HepG2 (cell line): ENCODE results near the gene SDC1. TPM values are rescaled to one million over a fixed set of nuclear protein-coding genes. Genes with fewer than 3 reads are reported as not detected.

Experiments
- CREB1 ChIP-seq, 2 experiments: fragments of 450-650 bp in 1 of 2; IDR thresholded peaks; 2 replicates each; pipeline ENCODE4 v1.6.1; 2016 to 2017; ENCODE audit warnings: control low read depth in 1 of 2, mild to moderate bottlenecking in 1 of 2, missing compliant biosample characterization in 1 of 2, missing genetic modification characterization in 1 of 2
- CREM ChIP-seq, 2 experiments: sonication (generic) in 1 of 2; formaldehyde crosslinking in 1 of 2; IDR thresholded peaks; 2 replicates each; pipeline versions ENCODE4 v1.4.0 to v1.6.1; 2016 to 2020; ENCODE audit warnings: antibody characterized with exemption in 1 of 2, mild to moderate bottlenecking in 1 of 2, missing genetic modification reagents in 1 of 2
- FOXP1 ChIP-seq, 2 experiments: fragments of 450-650 bp in 1 of 2; IDR thresholded peaks; 2 replicates each; pipeline ENCODE4 v1.6.1; 2017 to 2018; ENCODE audit warnings: antibody characterized with exemption in 1 of 2
- GMEB1 ChIP-seq: sonication (generic); formaldehyde crosslinking; IDR thresholded peaks from 2 replicates; pipeline ENCODE4 v1.5.1; 2020; ENCODE audit warnings: missing genetic modification reagents, mild to moderate bottlenecking, borderline replicate concordance
- MIER2 ChIP-seq: IDR thresholded peaks from 2 replicates; pipeline ENCODE4 v1.6.1; 2016; ENCODE audit warnings: missing biosample characterization, missing genetic modification reagents
- NR0B2 ChIP-seq: sonication (generic); formaldehyde crosslinking; IDR thresholded peaks from 2 replicates; pipeline ENCODE4 v1.4.0; 2020; ENCODE audit warnings: mild to moderate bottlenecking, missing genetic modification reagents
- XRCC5 ChIP-seq: fragments of 200-400 bp; formaldehyde crosslinking; optimal IDR thresholded peaks from 2 replicates; pipeline ENCODE3; 2017; ENCODE audit warnings: mild to moderate bottlenecking, low read length
- ZBTB42 ChIP-seq: sonication (generic); formaldehyde crosslinking; IDR thresholded peaks from 2 replicates; pipeline ENCODE4 v1.5.0; 2020; ENCODE audit warnings: mild to moderate bottlenecking, missing genetic modification reagents
- ZFP36L1 ChIP-seq: sonication (generic); formaldehyde crosslinking; IDR thresholded peaks from 2 replicates; pipeline ENCODE4 v1.8.0; 2022; ENCODE audit warnings: mild to moderate bottlenecking, missing genetic modification reagents, moderate library complexity
- ZFP37 ChIP-seq: sonication (generic); formaldehyde crosslinking; IDR thresholded peaks from 2 replicates; pipeline ENCODE4 v1.4.0; 2020; ENCODE audit warnings: missing genetic modification reagents, borderline replicate concordance
- ZNF180 ChIP-seq: sonication (generic); formaldehyde crosslinking; IDR thresholded peaks from 2 replicates; pipeline ENCODE4 v1.4.0; 2020; ENCODE audit warnings: low read depth, missing genetic modification reagents, borderline replicate concordance
- ZNF235 ChIP-seq: sonication (generic); formaldehyde crosslinking; IDR thresholded peaks from 2 replicates; pipeline ENCODE4 v1.8.1; 2023; ENCODE audit warnings: mild to moderate bottlenecking, missing genetic modification reagents, borderline replicate concordance
- ZNF337 ChIP-seq: sonication (generic); formaldehyde crosslinking; IDR thresholded peaks from 2 replicates; pipeline ENCODE4 v1.5.1; 2020; ENCODE audit warnings: missing genetic modification reagents, low read depth, mild to moderate bottlenecking, borderline replicate concordance
- ZNF33B ChIP-seq: sonication (generic); formaldehyde crosslinking; IDR thresholded peaks from 2 replicates; pipeline ENCODE4 v1.5.1; 2020; ENCODE audit warnings: mild to moderate bottlenecking, missing genetic modification reagents
- ZNF432 ChIP-seq: sonication (generic); formaldehyde crosslinking; IDR thresholded peaks from 2 replicates; pipeline ENCODE4 v1.5.0; 2020; ENCODE audit warnings: missing genetic modification reagents, mild to moderate bottlenecking, borderline replicate concordance
- ZNF615 ChIP-seq: sonication (generic); formaldehyde crosslinking; IDR thresholded peaks from 2 replicates; pipeline ENCODE4 v1.5.0; 2020; ENCODE audit warnings: mild to moderate bottlenecking, missing genetic modification reagents, borderline replicate concordance
- ZNF646 ChIP-seq: sonication (generic); formaldehyde crosslinking; IDR thresholded peaks from 2 replicates; pipeline ENCODE4 v1.9.0; 2021; ENCODE audit warnings: mild to moderate bottlenecking, missing genetic modification reagents
- ZNF740 ChIP-seq: sonication (generic); formaldehyde crosslinking; IDR thresholded peaks from 2 replicates; pipeline ENCODE4 v1.4.0; 2020; ENCODE audit warnings: missing genetic modification reagents
- ZNF841 ChIP-seq: sonication (generic); formaldehyde crosslinking; IDR thresholded peaks from 2 replicates; pipeline ENCODE4 v1.8.1; 2023; ENCODE audit warnings: missing genetic modification reagents, borderline replicate concordance
- polyA plus RNA-seq, 8 experiments: library from polyadenylated mRNA; depleted of rRNA in 3 of 8; stranded (reverse) in 7 of 8; unstranded in 1 of 8; fragments of >200 nt; fragmentation: Illumina TruSeq in 4 of 8; extraction: Trizol in 4 of 8; gene quantifications; 2 replicates each; pipeline versions ENCODE4 v1.2.1 to v1.2.3, GENCODE V29; 2011 to 2016; ENCODE audit warnings: low read depth in 4 of 8, missing spikeins in 1 of 8, mixed read lengths in 1 of 8; ENCODE audit not compliant: insufficient read depth in 1 of 8
- total RNA-seq, 5 experiments: library from RNA; depleted of rRNA; stranded (reverse); fragments of >200 nt; fragmentation: Illumina TruSeq; extraction: Trizol; gene quantifications; 2 replicates each; pipeline ENCODE4 v1.2.3, GENCODE V29; 2016; ENCODE audit warnings: low read depth in 1 of 5

The SDC1 gene
- total and polyA plus RNA-seq, 2 of the 13 experiments (the other 11 are each of a cell fraction or from before 2014, with no cell fraction given) = 108 to 119 TPM

GRCh38 chr2:20218331-20219320, 6.3 kb downstream of the SDC1 start (continued):
- TF ChIP-seq ZBTB42 (CRISPR knock-in tag) (no peak), ZNF646 (peak; percentile 97), CREM (IDR thresholded peaks at IDR 0.05) (no peak), CREM (CRISPR knock-in tag; IDR thresholded peaks at IDR 0.05) (no peak), ZFP37 (CRISPR knock-in tag) (no peak), NR0B2 (CRISPR knock-in tag) (no peak), FOXP1 (IDR thresholded peaks at IDR 0.05) (peak; percentile 58; the same call in 1 of the 2 replicates), FOXP1 (CRISPR knock-in tag; IDR thresholded peaks at IDR 0.05) (no peak), MIER2 (CRISPR knock-in tag) (no peak), ZNF740 (0 out of 2 replicates have a peak, but pooled peaks have one; percentile 57), XRCC5 (no peak), ZNF180 (CRISPR knock-in tag) (no peak), ZFP36L1 (no peak), GMEB1 (CRISPR knock-in tag) (no peak), ZNF33B (CRISPR knock-in tag) (no peak), ZNF337 (CRISPR knock-in tag) (no peak), ZNF615 (no peak), ZNF841 (CRISPR knock-in tag) (no peak), CREB1 (IDR thresholded peaks at IDR 0.05) (no peak), CREB1 (CRISPR knock-in tag; IDR thresholded peaks at IDR 0.05) (no peak), ZNF235 (CRISPR knock-in tag) (no peak), ZNF432 (CRISPR knock-in tag) (no peak)
